Measurements from ENCODE around the gene TRPC5OS.

Gene TRPC5OS

DNA sequence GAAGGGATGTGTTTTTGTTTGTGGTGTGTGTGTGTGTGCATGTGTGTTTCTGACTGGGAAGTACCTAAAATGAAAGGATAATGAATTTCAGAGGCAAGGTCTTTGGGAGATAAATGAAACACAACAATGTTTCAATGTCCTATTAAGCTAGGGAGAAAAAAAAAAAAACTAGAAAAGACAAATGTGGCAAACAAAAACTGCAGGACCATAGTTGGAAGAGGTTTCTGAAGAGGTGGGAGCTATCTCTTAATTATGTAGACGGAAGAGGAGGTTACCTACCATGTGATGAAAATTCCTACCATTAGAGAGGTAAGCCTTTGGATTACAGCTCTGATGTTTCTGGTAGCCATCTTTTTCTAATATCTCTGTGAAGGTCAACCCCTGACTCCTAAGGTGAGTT lies at the start of gene TRPC5OS:
TSS of gene TRPC5OS (plus strand) at position 301 of the 400 bp plus-strand sequence. CDS start 25,669 bp downstream, outside the sequence.
- DNase-seq: no peak

DNA sequence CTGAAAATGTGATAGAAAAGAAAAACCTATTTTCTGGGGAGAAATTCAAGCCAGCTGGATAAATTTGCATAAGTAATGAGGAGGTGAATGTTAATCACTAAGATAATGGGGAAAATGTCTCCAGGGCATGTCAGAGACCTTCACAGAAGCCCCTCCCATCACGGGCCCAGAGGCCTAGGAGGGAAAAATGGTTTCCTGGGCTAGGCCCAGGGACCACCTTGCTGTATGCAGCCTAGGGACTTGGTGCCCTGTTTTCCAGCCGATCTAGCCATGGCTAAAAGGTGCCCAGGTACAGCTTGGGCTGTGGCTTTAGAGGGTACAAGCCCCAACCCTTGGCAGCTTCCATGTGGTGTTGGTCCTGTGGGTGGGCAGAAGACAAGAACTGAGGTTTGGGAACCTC lies 46.6 kb upstream of the TRPC5OS start:
- no peak for DNase-seq

DNA sequence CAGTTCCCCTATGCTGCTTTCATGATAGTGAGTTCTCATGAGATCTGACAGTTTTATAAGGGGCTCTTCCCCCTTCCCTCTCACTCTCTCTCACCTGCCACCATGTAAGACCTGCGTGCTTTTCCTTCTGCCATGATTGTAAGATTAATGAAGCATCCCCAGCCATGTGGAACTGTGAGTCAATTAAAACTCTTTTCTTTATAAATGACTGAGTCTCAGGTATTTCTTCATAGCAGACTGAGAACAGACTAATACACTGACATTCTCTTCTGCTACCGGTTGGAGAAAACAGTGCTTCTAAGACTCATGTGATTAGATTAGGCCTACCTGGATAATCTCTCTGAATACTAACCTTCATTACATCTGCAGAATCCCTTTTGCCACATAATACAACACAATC lies 45.4 kb upstream of the TRPC5OS start:
- no peak for DNase-seq

DNA sequence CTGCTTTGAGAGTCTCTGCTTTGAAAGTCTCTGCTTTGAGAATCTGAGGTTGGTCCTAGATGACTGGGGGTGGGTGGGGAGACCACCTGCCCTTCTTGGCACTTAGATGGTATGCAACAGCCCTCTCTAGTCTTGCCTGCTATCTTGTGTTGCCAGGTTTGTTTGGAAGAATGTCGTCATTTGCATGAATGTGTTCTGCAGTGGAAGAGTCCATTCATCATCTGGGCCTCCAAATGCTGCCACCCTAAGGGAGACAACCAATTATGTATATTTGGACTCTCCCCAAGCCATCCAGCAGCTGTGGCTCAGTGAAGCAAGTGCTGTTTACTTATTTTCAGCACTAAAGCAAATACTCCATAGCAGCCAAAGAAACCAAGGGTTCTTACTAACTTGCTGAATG lies 44.6 kb upstream of the TRPC5OS start:
- DNase-seq: no peak

DNA sequence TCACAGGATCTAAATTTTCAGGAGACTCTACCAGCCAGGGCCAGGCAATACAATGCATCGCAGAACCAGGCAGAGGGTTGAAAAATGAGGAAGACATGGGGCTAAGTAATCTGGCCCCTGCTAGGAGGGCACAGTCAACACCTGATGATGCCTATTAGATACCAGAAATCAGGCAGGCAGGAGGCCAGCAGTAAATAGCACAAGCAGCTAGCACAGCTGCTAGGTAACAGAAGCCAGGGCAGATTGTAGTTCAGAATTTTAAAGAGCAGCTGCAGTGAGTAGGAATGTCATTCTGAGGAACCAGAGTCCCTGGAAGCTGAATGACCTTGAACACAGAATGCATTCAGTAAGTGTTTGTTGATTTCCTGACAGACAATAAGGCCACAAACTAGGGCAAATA lies 38.8 kb upstream of the TRPC5OS start:
- no peak for DNase-seq

DNA sequence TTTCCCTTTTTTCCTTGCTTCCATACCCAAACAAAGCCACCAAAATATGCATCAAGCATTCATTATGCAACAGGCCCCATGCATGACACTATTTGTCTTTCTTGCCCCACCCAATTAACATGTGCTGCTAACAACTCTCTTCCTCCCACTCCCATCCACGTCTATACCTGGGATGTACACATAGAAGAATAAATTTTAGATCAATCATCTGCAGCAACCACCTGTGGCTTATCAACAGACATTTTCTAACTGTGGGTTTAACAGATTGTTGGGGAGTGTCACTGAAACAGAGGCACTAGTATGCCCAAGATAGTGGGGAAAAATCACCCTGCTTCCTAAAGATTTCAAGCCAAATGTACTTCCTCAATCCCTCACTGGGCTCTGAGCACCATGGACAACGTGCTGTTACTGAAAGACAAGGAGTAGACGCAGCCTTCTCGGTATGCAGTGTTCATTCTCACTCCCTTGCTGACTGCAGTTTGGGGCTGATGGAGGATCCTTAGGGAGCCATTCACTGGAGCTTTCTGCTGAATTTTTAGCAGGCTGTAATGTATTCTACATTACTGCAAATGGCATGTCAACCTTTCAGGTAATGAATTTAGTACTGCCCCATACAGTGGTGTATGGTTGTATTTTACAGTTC lies 28.4 kb upstream of the TRPC5OS start:
- no peak for DNase-seq

DNA sequence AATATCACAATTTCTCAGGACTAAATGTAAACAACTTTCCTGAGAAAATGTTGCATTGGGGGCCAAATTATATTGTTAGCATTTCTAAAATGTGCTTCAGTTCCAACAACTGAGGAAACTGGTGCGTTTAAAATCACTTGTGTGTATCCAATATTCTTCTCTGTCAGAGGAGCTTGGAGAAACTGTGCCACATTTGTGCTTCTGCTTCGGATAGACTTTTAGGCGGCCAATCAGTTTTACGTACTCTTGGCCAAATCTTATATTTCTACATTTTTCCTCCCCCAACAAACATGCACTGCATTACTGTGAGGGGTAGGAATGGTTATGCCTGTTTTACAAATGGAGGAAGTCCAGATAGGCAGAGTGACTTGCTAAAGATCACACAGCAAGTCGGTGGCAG lies 27.4 kb upstream of the TRPC5OS start:
- DNase-seq: no peak

DNA sequence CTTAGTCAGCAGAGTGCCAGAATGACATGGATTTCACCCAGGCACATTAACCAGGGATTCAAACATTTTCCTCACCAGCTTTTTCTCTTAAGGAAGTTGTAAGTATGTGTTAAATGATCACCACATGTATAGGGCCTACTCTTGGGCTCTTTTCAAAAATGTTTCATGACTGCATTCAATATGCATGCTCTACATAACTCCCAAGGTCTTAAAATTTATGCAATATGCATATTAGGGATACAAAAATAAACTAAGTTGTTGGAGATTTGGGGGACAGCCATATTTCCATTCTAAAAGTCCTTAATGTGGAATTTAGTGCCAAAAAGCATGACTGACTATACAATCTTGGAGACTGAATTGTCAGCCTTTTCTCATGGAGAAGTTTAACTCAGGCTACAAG lies 25.0 kb upstream of the TRPC5OS start:
- DNase-seq: no peak

DNA sequence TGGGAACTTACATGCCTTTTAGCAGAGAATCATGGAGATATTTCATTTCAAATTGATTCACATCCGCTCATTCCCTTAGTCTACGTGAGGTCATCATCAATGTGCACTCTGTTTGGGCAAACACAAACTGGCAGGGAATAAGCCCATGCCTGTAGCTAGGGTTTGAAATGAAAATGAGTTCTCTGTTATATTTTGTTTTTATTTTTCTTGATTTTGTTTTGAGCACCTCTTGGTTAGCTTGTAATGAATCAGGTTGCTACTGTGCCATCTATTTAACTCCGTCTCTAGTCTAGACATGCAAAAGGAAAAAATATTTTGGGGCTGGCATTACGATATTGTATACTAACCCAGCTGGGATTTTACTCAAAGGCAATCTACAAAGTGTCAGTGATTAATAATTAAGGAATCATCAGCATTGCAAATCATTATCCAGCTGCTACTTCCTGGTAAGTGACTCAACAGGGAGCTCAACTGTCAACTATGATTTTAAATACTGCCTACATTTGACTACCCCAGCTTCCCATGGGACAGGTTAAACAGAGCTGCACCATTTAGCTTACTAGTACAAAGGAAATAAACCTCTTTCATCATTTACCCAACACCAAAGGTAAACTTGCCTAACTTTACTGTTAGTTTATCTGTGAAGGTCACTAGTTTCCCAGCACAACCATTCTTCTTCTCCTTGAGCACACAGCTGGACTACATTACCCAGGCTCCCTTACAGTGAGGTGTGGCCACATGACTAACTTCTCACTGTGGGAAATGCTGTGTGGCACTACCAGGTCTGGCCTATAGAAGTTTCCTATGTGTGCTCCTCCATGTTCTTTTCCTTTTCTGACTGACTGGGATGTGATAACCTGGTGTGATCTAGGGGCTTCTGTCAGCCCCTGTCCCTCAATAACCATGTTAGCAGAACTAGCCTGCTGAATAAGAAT lies 21.2 kb upstream of the TRPC5OS start:
- DNase-seq: no peak

DNA sequence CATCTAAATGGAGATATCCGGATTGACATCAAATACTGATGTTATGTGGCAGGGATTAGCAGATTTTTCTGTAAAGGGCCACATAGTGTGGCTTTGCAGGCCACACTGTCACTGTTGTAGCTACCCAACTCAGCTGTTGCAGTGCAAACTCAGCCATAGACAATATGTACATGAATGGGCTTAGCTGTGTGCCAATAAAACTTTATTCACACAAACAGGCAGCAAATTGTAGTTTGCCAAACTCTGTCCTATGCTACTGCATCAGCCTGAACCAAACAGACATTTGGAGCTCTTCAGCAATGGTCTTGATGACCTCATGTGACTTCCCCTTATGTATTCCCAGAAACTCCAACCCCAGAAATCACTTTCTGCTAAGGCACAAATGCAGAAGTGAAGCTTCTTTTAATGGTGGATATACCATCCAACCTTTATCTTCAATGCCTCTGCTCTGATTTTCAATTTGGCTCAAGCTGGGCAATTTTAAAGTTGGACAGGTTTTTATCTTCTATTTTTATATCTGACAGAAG lies 18.4 kb upstream of the TRPC5OS start:
- DNase-seq: no peak

DNA sequence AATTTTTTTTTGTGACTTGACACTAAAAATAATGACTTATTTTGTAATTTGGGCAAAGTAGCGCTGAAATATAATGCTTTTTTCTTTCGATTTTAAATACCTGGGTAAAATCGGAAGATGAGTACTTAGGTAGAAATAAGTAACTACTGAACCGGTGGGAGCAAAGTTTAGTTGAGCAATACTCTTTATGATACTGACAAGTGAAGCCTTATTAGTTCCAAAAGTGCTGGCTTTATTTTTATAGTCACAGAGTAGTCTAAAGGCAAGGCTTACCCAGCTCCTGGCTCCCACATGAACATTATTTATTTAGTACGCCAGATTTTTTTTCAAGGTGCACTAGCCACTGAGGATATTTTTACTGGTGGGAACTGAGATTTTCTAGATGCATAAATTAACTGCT lies 14.4 kb upstream of the TRPC5OS start:
- DNase-seq: no peak

DNA sequence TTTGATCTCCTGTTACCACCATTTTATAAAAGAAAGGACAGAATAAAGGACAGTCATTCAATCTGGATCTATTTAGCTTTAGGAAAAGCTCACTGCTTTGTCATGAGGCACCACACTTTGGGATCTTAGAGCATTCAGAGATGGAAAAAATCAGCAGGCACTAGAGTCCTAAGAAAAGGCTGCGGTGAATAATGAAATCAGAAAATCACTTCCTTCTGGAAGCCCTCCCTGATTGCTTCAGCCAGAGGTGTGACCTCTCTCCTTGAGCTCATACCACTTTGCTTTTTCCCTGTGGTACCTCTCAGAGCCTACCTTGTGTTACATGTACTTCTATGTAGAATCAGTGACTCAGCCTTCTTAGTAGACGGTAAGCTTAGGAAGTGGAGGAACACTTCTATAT lies 8.7 kb upstream of the TRPC5OS start:
- no peak for DNase-seq

DNA sequence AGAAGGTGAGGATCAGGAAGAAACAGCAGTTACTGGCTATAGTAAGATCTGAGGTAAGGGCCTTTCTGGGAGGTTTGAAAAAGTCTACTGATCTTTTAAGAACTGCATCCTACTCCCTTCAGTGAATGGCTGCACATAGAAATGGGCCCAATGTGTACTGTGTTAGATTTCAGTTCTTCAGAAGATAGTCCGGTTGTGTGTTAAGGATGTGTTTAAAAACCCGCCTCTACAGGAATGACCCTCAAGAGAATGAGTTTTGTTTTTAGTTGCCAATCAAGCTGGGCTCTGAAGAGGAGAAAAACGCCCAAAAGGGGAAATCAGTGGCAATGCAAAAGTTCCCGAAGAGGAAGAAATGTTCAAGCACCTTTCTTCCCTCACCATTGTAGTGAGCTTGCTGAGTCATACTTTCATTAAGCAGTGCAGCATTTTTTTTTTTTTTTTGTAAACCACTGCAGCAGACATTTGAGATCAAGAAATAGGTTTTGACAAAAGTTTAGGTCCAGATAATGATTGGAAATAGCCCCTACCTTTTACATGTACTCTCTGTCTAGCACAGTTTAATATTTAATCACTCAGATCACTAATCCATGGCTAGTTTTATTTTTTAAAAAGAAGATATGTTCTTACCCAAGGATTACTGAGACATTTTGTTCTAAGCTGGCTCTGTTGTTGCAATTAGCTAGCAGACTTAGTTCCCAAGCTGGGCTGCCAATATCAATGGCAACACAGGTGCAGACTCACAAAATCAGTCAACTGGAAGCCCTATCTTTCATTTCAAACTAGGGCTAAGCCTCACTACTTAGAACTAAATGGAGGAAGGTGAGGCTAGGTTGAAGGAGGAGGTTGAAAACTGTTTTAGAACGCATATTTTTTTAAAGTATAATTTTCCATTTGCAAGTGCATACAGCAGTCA lies 7.0 kb upstream of the TRPC5OS start:
- DNase-seq: no peak

DNA sequence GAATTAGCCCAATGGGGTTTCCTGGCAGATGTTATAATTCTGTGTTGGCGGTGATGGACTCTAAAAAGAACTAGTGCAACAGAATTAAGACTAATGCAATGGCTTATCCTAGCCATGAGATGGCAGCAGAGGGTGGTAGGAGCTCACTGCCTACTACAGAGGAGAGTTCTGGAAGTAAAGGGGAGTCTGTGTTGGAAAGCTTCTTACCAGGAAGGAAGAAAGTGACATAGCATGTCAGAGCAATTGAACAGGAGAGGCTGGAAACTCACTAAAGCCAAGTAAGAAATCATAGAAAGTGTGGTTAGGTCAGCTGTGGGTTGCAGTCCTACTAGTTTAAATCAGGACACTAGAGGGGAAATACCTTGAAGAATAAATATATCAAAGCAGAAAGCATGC lies 6.3 kb upstream of the TRPC5OS start:
- no peak for DNase-seq

DNA sequence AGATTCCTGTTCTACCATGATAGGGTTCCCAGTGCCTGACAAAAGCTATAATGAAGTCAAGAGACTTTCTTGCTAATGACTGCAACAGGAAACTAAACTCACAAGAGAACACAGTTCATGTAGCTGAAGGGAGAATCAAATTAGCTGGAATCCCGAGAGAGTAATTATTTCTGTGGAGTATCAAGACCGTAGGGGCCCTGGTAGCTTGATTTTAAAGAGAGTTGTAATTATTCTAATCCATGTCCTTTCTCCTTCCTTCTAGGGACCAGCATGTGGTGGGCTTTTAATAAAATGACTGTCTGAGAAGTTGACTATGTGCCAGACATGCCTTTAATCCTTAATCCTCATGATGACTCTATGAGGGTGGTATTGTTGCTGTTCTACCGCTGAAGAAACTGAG lies 1.7 kb upstream of the TRPC5OS start:
- no peak for DNase-seq

DNA sequence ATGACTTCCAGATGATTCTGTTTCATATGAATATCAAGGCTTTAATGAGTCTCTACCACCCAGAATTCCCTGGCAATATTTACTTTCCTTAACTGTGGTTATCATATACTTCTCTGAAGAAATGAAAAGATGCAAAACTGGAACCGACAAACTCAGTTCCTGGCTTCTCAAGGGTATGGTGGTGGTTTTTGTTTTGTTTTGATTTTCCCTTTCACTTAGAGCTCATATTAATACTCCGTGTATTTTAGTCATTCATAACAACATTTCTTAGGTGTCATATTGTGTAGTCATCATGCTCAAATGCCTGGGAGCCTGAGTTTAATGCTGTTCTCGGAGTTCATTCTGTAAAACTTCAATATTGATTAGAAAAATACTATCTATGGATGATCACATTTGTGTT lies 665 bp downstream of the TRPC5OS start:
- DNase-seq: no peak

DNA sequence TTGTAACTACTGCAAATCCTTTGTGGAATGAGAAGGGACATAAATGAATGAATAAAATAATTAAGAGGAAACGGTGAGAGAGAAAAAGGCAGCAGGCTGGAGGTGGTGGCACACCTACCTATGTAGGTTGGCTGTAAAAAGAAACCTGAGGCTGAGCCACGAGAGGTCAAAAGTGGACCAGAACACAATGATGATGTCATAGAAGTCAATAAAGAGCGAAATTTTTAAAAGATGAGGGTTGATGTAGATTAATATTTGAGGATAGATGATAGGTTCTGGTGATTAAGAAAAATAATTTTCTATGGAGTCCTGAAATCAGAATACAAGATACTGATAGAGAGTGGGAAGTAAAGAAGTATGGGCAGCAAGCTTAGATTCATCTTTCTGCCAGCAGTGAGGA lies 1.7 kb downstream of the TRPC5OS start:
- DNase-seq: no peak

DNA sequence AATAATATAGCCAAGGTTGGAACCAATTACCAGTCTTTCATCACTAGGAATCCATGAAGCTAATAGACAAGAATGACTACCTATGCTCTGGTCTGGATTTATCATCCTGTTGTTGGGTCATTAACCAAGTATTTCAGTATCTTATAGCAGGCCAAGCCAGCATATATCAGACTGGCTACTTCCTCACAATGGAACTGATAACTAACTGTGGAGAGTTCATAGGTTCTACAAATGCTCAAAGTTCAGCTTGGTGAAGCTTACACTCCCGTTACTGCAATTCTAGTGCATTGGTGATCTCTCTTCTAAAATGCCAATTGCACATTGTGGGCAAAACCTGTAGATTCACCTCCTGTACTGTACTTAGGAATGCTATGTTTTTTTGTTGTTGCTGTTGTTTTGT lies 4.8 kb downstream of the TRPC5OS start:
- no peak for DNase-seq

DNA sequence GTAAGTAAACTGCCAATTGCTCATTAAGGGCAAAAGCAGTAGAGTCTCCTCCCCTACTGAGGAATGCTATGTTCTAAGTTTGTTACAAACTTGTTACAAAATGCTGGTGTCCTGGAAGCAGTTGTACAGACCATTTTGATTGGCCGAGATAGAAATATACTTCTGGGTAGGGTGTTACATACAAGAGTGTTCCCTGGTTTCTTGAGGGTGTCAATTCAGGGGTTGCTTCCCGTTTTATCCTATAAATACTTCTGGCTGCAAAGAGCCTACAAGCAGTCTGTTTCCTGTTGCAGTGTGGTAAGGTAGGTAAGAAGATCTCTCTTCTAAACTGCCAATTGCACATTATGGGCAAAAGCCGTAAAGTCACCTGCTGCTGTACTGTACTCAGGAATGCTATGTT lies 5.7 kb downstream of the TRPC5OS start:
- DNase-seq: no peak

DNA sequence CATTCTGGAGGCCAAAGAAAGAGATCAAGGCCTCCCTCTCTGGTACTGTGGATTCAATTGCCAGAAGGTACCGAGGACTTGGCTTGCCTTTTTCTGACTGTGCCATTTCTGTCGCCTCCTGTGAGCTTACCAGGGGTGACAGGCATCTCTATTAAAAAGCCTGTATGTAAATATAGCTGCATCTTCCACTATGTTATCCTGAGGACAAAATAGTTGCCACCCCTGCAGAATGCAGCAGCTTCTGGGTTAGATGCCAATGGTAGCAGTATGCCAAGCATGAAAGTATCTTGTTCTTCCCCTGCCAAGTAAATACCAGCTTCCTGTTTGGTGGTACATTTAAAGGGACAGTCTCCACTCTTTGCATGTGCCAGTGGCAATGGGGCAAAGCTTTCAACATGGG lies 10.7 kb downstream of the TRPC5OS start:
- DNase-seq: no peak

DNA sequence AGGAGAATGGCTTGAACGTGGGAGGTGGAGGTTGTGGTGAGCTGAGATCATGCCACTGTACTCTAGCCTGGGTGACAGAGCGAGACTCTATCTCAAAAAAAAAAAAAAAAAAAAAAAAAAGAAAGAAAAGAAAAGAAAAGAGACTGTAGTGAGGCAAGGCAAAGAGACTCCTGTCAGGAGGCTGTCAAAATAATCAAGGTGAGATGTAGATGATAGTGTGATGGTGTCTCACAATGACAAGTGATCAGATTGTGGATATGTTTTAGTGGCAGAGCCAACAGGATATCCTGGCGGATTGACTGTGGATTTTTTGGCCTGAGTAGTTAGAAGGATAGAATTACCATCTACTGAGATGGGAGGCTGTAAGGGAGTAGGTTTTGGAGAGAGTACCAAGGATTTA lies 12.6 kb downstream of the TRPC5OS start:
- DNase-seq: no peak

DNA sequence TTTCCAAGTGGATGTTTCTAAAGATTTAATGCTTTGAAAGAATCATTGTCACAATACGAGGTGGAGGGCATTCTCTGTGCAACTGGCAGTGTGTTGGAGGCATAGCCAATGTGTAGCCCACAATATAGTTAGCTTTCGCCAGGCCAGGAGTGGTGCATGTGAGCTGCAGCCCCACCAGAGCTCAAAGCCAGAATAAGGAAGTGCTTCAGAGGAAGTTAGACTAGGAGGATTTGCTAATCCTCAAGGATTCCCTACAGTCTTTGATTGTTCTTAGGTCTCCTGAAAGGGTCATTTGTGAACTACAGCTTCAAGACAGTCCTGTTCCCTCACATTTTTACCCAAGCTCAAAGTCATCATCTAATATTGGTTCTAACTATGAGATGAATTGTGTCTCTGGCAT lies 16.4 kb downstream of the TRPC5OS start:
- no peak for DNase-seq

DNA sequence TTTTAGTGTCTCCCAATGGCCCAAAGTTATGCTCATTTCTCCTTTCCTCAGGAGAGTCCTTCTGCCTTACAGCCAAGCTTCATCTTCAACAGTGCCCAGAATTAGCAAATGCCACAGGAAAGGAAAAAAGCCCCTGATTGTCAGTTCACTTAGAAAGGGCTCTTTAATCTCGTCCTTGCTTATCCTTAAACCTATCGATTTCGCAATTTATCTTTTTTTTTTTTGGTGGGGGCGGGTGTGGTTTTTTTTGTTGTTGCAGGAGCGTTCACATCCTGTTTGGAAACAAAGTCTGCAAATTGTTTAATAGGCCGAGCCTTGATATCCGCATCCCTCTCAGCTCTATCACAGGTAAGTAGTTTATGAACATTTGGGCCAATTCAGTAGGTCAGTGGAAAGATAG lies 20.2 kb downstream of the TRPC5OS start:
- no peak for DNase-seq

Data from NCI-H2029 (cell line).